Measurements from ENCODE around the gene TSEN15. TPM values are rescaled to one million over a fixed set of nuclear protein-coding genes. Genes with fewer than 3 reads are reported as not detected.

TSEN15 gene
- total RNA-seq, 2 experiments from 2014 or later: 45.1 to 48.7 TPM

DNA sequence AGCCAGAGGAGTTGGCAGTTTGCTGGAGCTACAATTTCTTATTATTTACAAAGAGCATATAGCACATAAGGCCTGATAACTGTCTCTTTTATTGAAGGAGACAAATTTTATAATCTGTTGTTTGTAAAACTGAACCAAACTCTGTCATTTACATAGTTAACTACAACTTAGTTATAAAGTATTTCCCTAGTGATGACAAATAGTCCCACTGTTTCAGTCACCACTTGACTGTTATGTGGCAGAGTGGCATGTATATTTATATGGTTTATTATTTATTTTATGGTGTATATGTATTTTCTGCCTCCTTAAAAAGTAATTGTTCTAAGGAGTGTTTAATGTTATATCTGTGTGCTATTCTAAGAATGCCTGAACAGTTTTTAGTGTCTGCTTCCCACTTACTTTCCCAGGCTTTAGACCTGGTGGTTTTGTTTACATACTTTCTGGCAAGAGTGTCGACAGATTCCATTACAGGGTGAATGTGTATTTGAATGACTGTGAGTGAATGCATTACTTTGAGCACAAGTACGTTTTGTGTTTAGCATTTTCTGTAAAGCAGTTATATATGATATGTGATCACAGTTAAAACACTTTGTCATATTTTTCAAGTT, 10.0 kb downstream of the TSEN15 start:
- DNase-seq: no peak
- CTCF ChIA-PET: no interaction called here
- Mint-ChIP-seq H3K4me1 (ENCODE audit: low read depth) (no peaks in the 10 kb centered on the region), H3K36me3 (ENCODE audit: low read depth) (peaks cover 45% of the 10 kb centered on the region), H3K27ac (no peak overlapping the region), H3K4me3 (no peak overlapping the region), H3K9me3 (ENCODE audit: insufficient read depth) (no peaks in the 10 kb centered on the region), H3K27me3 (ENCODE audit: low read depth) (no peaks in the 10 kb centered on the region)
- POLR2A ChIA-PET: no interaction called here
- no peak for ATAC-seq

DNA sequence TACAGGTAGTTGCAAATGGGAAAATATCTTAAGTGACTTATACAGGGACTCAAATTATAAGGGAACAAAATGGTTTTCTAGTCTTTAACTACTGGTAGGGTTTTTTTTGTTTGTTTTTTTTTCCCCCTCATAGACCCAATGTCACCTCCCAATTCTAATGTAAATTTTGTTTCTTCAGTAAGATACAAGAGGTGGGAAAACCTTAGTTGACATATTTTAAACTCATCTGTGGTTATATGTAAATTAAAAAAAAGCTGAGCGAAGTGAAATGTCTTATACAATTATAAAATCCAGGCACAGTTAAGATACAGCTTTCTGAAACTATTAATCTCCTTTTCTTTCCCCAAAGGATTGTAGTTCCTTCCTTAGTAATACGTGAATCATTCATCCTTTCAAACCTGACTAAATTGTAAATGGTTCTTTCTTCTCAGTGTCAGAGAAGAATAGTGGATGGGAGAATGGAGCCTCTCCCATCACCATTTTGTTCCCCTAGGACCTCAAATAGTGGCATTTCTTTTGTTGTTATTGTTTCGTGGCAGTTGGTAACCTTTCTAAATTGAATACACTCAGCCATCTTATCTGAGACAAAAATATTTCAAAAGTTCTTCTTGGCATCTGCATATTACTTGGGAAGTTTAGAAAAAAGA, 11.2 kb downstream of the TSEN15 start:
- Mint-ChIP-seq H3K9me3 (ENCODE audit: insufficient read depth) (no peaks in the 10 kb centered on the region), H3K27me3 (ENCODE audit: low read depth) (no peaks in the 10 kb centered on the region), H3K4me1 (ENCODE audit: low read depth) (no peaks in the 10 kb centered on the region), H3K27ac (no peak overlapping the region), H3K4me3 (no peak overlapping the region), H3K36me3 (ENCODE audit: low read depth) (peaks cover 46% of the 10 kb centered on the region)
- ChIA-PET POLR2A (interaction anchor here (1.6 kb wide), 1 partner anchor 11 kb away, joined by 7 read pairs; the partner anchor contains the start of gene TSEN15), CTCF (interaction anchor here (0.9 to 1.5 kb wide), 3 partner anchors 14 to 601 kb away, joined by 3 to 4 read pairs (median 3); no protein-coding TSS in a partner anchor)
- DNase-seq (no peak), ATAC-seq (no peak)

DNA sequence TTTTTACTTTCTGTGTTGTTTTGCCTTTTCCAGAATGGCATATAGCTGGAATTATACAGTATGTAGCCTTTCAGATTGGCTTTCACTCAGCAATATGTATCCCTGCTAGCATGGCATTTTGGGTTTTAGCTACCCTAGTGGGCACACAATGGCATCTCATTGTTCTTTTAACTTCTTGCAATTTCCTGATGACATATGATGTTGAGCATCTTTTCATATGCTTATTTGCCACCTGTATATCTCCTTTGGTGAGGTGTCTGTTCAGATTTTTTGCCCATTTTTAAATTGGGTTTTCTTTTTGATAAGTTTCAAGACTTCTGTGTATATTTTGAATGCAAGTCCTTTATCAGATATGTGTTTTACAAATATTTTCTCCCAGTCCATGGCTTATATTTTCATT, 14.0 kb downstream of the TSEN15 start:
- CTCF ChIA-PET: interaction anchor here (0.6 to 1.2 kb wide), 2 partner anchors 8 to 12 kb away, joined by 3 to 5 read pairs; no protein-coding TSS in a partner anchor

DNA sequence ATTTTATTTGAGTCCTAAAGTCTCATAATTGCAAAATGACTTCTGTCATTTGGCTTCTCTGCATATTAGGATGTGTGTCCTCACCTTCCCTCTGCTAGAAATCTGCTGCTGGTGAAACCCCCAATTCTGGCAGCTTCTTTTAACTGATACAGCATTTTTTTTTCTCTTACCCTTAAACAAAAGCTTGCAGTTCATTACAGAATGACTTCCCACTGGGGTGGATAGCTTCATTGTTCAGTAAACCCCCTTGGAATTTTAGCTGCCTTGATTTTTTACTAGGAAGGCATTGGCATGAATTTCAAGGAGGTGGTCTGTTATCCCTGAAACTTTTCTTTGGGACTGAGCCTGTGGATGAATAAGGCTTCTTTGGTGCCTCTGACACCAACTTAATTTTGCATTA, 16.8 kb downstream of the TSEN15 start:
- ChIA-PET POLR2A (no interaction called here), CTCF (interaction anchor here (1.2 to 1.3 kb wide), 2 partner anchors 9 to 154 kb away, joined by 3 to 4 read pairs; no protein-coding TSS in a partner anchor)
- Mint-ChIP-seq H3K4me1 (ENCODE audit: low read depth) (no peaks in the 10 kb centered on the region), H3K27ac (no peak overlapping the region), H3K36me3 (ENCODE audit: low read depth) (peaks cover 27% of the 10 kb centered on the region), H3K4me3 (no peak overlapping the region), H3K9me3 (ENCODE audit: insufficient read depth) (no peaks in the 10 kb centered on the region), H3K27me3 (ENCODE audit: low read depth) (no peaks in the 10 kb centered on the region)
- ATAC-seq (no peak), DNase-seq (no peak)

More for the DNA sequence above, 14.0 kb downstream of the TSEN15 start:
- no peaks in the 10 kb centered on the region for H3K4me1 Mint-ChIP-seq (ENCODE audit: low read depth)
- H3K36me3 Mint-ChIP-seq (ENCODE audit: low read depth): peaks cover 34% of the 10 kb centered on the region
- POLR2A ChIA-PET: interaction anchor here (0.6 kb wide), 1 partner anchor 122 kb away, joined by 3 read pairs; no protein-coding TSS in a partner anchor
- H3K27me3 Mint-ChIP-seq (ENCODE audit: low read depth): no peaks in the 10 kb centered on the region
- H3K4me3 Mint-ChIP-seq: no peak overlapping the region
- no peak for DNase-seq
- no peak for ATAC-seq
- no peak overlapping the region for H3K27ac Mint-ChIP-seq
- no peaks in the 10 kb centered on the region for H3K9me3 Mint-ChIP-seq (ENCODE audit: insufficient read depth)

DNA sequence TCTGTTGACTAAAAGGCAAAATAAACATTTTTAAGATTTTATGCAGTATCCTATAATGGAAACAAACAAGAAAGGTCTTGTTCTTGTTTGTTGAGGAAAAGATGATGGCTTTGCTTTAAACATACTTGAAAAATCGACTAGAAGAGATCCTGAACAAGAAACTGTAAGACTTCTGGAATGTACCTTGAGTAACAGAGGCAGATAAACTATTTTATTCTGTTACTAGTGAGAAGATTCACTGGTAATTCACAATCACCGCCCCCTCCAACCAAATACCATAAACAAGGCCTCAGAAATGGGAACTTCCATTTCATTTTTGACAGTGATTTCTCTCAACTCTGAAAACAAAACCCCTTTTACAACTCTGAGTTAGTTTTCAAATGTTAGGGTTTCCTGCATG, 18.1 kb downstream of the TSEN15 start:
- Mint-ChIP-seq H3K36me3 (ENCODE audit: low read depth) (peaks cover 22% of the 10 kb centered on the region), H3K9me3 (ENCODE audit: insufficient read depth) (no peaks in the 10 kb centered on the region), H3K4me3 (no peak overlapping the region), H3K4me1 (ENCODE audit: low read depth) (no peaks in the 10 kb centered on the region), H3K27ac (no peak overlapping the region), H3K27me3 (ENCODE audit: low read depth) (no peaks in the 10 kb centered on the region)
- POLR2A ChIA-PET: no interaction called here
- CTCF ChIA-PET: interaction anchor here (1.3 kb wide), 1 partner anchor 153 kb away, joined by 4 read pairs; no protein-coding TSS in a partner anchor
- DNase-seq: no peak
- ATAC-seq: no peak

DNA sequence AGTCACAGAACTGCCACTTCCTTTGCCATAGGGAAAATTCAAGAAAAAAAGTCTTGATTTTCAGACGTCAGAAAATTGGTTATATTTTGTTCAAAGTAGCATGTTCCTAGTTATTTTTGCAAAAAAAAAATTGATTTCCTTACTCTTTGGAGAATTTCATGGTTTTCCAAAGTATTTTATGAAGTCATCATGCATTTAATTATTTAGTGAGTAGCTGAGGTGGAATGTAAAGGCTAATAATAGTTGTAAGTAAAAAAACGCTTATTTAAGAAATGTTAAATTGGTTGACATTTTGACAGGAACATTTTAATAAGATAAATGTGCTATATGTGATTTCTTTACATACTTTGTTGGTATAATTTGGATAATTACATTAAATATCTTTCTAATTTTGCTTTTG, 20.8 kb downstream of the TSEN15 start:
- CTCF ChIA-PET: no interaction called here
- POLR2A ChIA-PET: no interaction called here
- no peak for DNase-seq
- Mint-ChIP-seq H3K4me3 (no peak overlapping the region), H3K27ac (no peak overlapping the region), H3K36me3 (ENCODE audit: low read depth) (peaks cover 9% of the 10 kb centered on the region), H3K27me3 (ENCODE audit: low read depth) (no peaks in the 10 kb centered on the region), H3K4me1 (ENCODE audit: low read depth) (peaks cover 3% of the 10 kb centered on the region), H3K9me3 (ENCODE audit: insufficient read depth) (no peaks in the 10 kb centered on the region)
- no peak for ATAC-seq

DNA sequence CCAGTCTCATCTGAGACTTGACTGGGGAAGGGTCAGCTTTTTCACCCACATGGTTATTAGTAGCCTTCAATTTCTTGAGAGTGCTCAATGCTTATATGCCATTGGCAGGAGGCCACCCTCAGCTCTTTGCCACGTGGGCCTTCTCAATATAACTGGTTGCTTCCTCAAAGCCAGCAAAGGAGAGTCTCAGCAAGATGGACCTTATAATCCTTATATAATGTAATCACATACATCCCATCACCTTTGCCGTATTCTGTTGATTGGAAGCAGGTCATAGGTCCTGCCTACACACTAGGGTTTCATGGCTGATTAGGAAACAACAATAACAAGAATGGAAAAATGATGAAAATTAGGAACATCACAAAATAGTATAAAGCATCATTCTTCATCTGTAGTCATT, 22.9 kb downstream of the TSEN15 start:
- peaks cover 7% of the 10 kb centered on the region for H3K36me3 Mint-ChIP-seq (ENCODE audit: low read depth)
- peaks cover 3% of the 10 kb centered on the region for H3K4me1 Mint-ChIP-seq (ENCODE audit: low read depth)
- ATAC-seq: no peak
- ChIA-PET CTCF (no interaction called here), POLR2A (no interaction called here)
- no peaks in the 10 kb centered on the region for H3K27me3 Mint-ChIP-seq (ENCODE audit: low read depth)
- H3K27ac Mint-ChIP-seq: no peak overlapping the region
- no peak overlapping the region for H3K4me3 Mint-ChIP-seq
- H3K9me3 Mint-ChIP-seq (ENCODE audit: insufficient read depth): no peaks in the 10 kb centered on the region
- no peak for DNase-seq

DNA sequence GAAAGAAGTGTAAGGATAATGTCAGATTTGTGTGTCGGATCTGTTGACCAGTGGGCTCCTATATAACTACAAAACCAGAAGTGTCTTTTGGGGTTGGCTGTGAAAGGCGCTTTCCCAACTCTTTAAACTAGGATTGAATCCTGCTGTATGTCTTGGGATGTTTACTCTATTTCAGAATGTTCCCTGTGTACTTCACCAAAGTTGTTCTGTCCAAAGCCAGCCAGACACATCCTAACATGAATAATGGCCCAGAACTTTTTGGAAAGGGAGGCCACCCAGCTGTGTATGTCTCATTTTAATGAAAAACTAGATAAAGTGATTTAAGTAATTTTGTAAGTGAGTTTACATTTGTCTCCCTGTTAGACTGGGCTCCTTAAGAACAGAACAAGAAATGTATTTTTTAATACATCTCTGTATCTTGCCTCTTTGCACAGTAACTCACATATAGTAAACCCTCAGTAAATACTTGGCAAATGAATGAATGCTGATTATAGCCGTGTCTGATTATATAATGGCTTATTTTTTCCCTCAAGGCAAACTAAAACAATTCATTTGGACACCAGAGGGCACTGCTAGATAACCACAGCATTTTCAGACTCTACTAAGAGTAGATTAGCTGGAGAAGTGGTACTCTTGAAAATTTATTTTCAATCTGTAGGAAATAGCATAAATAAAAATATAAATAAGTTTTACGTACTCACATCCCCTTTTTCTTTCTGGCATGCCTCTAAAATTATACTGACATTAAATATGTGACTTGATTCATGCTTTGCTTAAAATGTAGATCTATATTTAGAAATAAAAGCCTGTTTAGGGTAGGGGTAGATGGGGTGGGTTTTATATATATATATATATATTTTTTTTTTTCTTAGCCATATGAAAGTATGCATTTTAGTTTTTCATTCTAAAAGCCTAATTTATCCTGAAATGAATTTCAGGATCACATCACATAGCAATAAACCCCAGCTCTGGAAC, 23.8 kb downstream of the TSEN15 start:
- no peaks in the 10 kb centered on the region for H3K9me3 Mint-ChIP-seq (ENCODE audit: insufficient read depth)
- no peak overlapping the region for H3K27ac Mint-ChIP-seq
- CTCF ChIA-PET: interaction anchor here (0.7 to 2.9 kb wide), 4 partner anchors 12 to 616 kb away, joined by 3 to 14 read pairs (median 6); no protein-coding TSS in a partner anchor
- H3K4me3 Mint-ChIP-seq: no peak overlapping the region
- ATAC-seq (no peak), DNase-seq (peak; percentile 43)
- H3K4me1 Mint-ChIP-seq (ENCODE audit: low read depth): peaks cover 3% of the 10 kb centered on the region
- H3K27me3 Mint-ChIP-seq (ENCODE audit: low read depth): no peaks in the 10 kb centered on the region
- H3K36me3 Mint-ChIP-seq (ENCODE audit: low read depth): peaks cover 7% of the 10 kb centered on the region
- POLR2A ChIA-PET: no interaction called here

DNA sequence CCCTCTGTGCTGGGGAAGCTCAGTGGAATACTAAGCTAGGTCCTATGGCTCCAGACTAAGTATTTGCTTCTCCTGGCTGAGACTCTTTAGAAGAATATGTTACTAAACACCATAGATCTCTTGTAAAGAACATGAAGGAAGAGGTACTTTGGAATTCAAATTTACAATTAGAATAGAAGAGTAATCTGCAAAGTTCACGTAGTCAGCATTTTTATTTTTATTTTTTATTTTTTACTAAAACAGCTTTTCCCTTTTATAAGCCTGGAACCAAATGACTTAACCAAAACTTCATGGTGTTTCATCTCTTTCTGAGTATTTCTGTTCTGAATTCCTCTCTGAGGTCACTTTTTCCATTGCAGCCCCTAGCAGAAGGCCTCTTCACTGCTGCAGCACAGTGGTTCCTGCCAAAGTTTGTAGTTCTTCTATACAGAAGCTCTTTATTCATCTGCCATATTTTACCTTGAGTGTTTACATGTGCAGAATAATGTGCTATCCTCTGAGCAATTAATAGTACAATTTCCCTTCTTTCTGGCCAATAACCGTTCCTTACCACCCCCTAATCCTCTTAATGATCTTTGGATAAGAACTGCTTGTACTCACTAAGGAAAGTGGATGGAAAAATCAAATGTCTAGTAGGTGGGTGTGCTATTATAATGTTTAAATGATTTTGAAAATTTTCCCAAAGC, 27.2 kb downstream of the TSEN15 start:
- Mint-ChIP-seq H3K36me3 (ENCODE audit: low read depth) (peaks cover 3% of the 10 kb centered on the region), H3K27me3 (ENCODE audit: low read depth) (no peaks in the 10 kb centered on the region), H3K27ac (no peak overlapping the region), H3K4me1 (ENCODE audit: low read depth) (peaks cover 3% of the 10 kb centered on the region), H3K9me3 (ENCODE audit: insufficient read depth) (no peaks in the 10 kb centered on the region), H3K4me3 (no peak overlapping the region)
- CTCF ChIA-PET: no interaction called here
- ATAC-seq (no peak), DNase-seq (no peak)
- POLR2A ChIA-PET: no interaction called here

DNA sequence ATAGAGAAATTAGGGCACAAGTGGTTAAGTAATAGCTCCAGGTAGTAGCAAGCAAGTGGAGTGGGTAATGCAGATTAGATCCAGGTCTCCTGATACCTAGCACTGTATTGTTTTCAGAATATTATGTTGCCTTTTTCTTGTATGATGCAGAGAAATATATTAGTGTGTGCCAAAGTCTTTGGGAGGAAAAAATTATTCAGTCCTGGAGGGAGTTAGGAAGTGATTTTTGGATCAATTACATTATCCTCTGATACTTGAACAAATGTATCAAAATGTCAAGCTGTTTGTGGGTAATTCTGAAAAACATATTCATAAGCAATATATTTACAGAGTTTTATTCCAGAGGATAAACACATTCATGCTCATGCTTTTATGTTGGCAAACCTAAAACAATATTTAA, 28.8 kb downstream of the TSEN15 start:
- H3K9me3 Mint-ChIP-seq (ENCODE audit: insufficient read depth): no peaks in the 10 kb centered on the region
- no peaks in the 10 kb centered on the region for H3K27me3 Mint-ChIP-seq (ENCODE audit: low read depth)
- H3K4me3 Mint-ChIP-seq: no peak overlapping the region
- no peak for DNase-seq
- ChIA-PET CTCF (interaction anchor here (1.5 kb wide), 1 partner anchor 583 kb away, joined by 4 read pairs; no protein-coding TSS in a partner anchor), POLR2A (no interaction called here)
- ATAC-seq: no peak
- peaks cover 3% of the 10 kb centered on the region for H3K4me1 Mint-ChIP-seq (ENCODE audit: low read depth)
- peaks cover 3% of the 10 kb centered on the region for H3K36me3 Mint-ChIP-seq (ENCODE audit: low read depth)
- H3K27ac Mint-ChIP-seq: no peak overlapping the region
